ENCODE measurements around the gene IPMK.
"Not testable (repeated sequence)": the region's sequence is repeated elsewhere in the genome, so short reads cannot be mapped to it uniquely, and the experiment has no call there.

The IPMK gene

GRCh38 chr10:58266826-58267712, 625 bp downstream of the IPMK start:
- peak; percentile 49 for DNase-seq (ENCODE audit: low spot score)

DNA sequence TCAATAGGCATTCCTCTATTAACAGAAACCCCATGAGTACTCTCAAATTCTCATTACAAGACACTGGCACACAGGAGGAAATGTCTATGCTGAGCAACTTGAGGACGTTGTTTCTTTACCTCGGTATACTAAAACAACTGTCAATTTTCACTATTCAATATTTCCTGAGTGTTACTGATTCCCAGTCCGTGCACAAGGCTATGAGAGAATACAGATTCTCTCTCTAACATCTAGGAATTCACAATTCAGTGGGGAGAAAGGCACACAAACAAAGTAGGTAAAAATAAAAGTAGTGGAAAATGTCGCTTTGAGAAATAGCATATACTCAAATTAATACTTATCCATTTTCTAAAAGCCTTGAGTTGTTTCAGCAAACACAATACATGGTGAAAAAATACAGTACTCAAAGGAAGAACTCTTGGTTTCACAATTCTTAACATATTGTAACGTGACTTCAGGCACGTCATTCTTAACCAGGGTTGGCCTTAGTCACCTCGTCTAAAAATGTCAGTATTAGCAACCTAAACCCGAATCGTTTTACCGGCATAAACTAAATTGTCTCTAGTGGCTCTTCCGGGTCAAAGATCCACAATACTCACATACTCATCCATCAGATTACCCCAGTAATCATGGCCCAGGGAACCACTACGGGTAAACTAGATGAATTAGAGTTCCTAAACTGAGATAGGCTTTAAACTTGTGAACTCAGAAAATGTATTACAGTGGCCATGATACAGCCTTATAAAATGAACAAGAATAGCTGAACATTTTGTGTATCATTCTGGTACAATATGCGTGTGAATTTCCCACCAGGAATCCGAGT, 1.5 kb downstream of the IPMK start:
- DNase-seq (ENCODE audit: low spot score), result peak; percentile 28

DNA sequence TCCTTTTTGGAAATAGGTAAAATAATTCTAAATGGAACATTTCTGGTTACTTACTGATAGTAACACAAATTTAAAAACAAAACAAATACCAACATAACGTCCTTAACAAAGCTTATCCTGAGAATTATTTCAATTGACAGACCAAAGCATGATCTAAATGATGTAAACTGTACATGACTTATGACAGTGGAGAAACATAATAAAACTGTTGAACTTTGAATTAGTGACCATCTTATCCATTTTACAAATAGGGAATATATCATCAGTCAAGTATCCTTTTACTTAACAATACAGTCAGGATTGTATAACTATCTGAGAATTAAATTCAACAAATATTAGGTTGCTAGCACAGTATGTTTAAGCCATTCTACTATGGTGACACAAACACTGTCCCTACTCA, 2.4 kb downstream of the IPMK start:
- no peak for DNase-seq (ENCODE audit: low spot score)

GRCh38 chr10:58264780-58265179, 2.9 kb downstream of the IPMK start:
- peak; percentile 6 for DNase-seq (ENCODE audit: low spot score)

GRCh38 chr10:58262766-58263165, 4.9 kb downstream of the IPMK start:
- DNase-seq (ENCODE audit: low spot score), result no peak

GRCh38 chr10:58260334-58260733, 7.4 kb downstream of the IPMK start:
- no peak for DNase-seq (ENCODE audit: low spot score)

DNA sequence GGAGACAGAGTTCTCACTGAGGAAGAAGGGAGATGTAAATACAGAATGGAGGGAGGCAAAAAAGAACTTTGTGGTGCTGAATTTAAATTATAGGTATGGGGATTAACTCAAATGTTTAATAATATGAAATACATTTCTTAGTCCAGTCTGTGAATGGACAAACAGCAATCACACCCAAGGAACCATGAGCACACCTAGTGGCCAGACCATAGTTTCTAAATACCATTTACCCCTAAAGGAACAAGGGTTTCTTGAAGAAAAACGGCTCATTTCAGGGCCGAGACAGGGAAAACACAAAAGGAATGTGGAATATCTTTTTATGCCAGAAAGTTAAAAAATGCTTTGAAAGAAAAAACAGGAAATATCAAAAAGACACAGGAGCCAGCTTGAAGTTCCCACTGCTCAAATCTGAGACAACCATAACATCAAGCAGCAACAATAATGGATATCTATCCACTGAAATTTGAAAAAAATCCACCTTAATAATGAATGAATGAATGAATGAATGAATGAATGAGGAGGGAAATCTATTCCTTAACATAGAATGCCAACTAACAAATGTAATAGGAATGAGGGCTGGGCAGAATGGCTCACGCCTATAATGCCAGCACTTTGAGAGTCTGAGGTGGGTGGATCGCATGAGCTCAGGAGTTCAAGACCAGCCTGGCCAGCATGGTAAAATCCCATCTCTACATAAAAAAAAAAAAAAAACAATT, 8.6 kb downstream of the IPMK start:
- no peak for DNase-seq (ENCODE audit: low spot score)

- not testable (repeated sequence) for DNase-seq (ENCODE audit: low spot score)
Measured at GRCh38 chr10:58256013-58256780, 11.5 kb downstream of the IPMK start.

GRCh38 chr10:58254644-58255043, 13.1 kb downstream of the IPMK start:
- DNase-seq (ENCODE audit: low spot score), result no peak

- no peak for DNase-seq (ENCODE audit: low spot score)
Measured at GRCh38 chr10:58253184-58253583, 14.5 kb downstream of the IPMK start.

DNA sequence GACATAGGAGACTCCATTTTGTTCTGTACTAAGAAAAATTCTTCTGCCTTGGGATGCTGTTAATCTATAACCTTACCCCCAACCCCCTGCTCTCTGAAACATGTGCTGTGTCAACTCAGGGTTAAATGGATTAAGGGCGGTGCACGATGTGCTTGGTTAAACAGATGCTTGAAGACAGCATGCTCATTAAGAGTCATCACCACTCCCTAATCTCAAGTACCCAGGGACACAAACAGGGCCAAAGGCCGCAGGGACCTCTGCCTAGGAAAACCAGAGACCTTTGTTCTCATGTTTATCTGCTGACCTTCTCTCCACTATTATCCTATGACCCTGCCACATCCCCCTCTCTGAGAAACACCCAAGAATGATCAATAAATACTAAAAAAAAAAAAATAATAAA, 23.0 kb downstream of the IPMK start:
- not testable (repeated sequence) for DNase-seq (ENCODE audit: low spot score)

DNA sequence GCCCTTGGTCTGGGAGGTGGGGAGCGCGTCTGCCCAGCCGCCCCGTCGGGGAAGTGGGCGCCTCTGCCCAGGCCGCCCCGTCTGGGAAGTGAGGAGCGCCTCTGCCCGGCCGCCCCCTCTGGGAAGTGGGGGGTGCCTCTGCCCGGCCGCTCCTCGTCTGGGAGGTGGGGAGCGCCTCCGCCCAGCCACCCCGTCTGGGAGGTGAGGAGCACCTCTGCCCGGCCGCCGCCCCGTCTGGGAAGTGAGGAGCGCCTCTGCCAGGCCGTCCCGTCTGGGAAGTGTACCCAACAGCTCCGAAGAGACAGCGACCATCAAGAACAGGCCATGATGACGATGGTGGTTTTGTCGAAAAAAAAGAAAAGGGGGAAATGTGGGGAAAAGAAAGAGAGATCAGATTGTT, 23.5 kb downstream of the IPMK start:
- not testable (repeated sequence) for DNase-seq (ENCODE audit: low spot score)

- not testable (repeated sequence) for DNase-seq (ENCODE audit: low spot score)
Measured at GRCh38 chr10:58243801-58244200, 23.9 kb downstream of the IPMK start.

GRCh38 chr10:58243269-58243668, 24.4 kb downstream of the IPMK start:
- no peak for DNase-seq (ENCODE audit: low spot score)

GRCh38 chr10:58241346-58241745, 26.3 kb downstream of the IPMK start:
- DNase-seq (ENCODE audit: low spot score), result no peak

GRCh38 chr10:58240531-58240930, 27.2 kb downstream of the IPMK start:
- DNase-seq (ENCODE audit: low spot score), result no peak

DNA sequence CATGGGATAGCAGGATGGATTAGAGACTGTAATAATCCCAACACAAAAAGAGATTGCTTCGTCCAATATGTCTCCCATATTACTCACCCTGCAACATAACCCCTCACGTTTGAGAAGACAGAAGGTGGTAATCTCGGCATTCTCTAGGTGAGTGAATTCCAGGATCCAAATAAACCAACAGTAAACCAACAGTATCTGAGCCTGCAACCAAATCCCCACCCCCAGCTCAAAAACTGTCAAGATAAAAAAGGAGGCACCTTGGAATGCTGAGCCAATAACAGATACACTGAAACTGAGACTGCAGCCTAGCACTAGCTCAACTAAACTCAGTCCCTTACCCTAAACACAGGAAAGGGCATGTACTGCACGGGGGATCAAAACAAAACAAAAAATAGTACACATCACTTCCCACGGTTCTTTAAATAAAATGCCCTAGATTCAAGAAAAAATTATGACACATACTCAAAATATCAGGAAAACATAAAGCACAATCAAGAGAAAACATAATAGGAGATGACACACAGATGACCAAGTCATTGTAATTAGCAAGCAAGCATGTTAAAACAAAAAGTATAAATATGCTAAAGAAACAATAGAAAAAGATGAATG, 28.0 kb downstream of the IPMK start:
- no peak for DNase-seq (ENCODE audit: low spot score)

- DNase-seq (ENCODE audit: low spot score), result no peak
Measured at GRCh38 chr10:58237014-58237834, 30.5 kb downstream of the IPMK start.

GRCh38 chr10:58229856-58230255, 37.8 kb downstream of the IPMK start:
- DNase-seq (ENCODE audit: low spot score), result peak; percentile 47

DNA sequence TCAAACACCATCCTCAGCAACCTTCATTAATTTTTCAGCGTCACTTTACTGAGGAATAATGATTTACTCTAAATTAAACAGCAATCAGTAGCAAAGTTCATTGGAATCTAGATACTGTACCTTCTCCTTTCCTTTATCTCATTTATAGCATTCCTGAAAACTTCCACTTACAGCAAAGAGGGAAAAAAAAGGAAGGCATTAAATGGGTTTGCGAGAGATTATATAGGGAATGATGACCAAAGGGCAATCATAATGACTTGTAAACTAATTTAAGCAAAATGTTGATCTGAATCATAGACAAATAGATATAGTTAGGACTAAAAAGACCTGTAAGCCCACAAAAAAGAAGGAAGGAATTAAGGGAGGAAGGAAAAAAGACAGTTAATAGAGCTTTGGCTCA, 42.0 kb downstream of the IPMK start:
- DNase-seq (ENCODE audit: low spot score), result no peak
